DMS114 treated with DMSO at 0.1 percent for 48 hours (cell line): ENCODE data around the gene GOLGA6A.
A peak's percentile ranks its signal among the peaks of the same experiment; 100 is the strongest.
"Not testable (repeated sequence)": the region's sequence is repeated elsewhere in the genome, so short reads cannot be mapped to it uniquely, and the experiment has no call there.

Source experiments
- DNase-seq: peaks from one replicate; lab custom pipeline; 2025; ENCODE audit not compliant: unreplicated experiment; lab: John Stamatoyannopoulos, UW

Gene GOLGA6A

GRCh38 chr15:74082450-74082849 lies at the start of gene GOLGA6A:
GOLGA6A (minus strand) TSS chr15:74082550; CDS start chr15:74082509, 41 bp downstream.
- DNase-seq = not testable (repeated sequence)

- DNase-seq = no peak
These were observed 49.5 kb upstream of the GOLGA6A start for GRCh38 chr15:74131628-74132413.

GRCh38 chr15:74130849-74131627 lies 48.7 kb upstream of the GOLGA6A start:
- no peak for DNase-seq

GRCh38 chr15:74130155-74130848 lies 48.0 kb upstream of the GOLGA6A start, which contains the start of gene ISLR2:
ISLR2 (plus strand) TSS chr15:74130586; CDS start chr15:74132755, 2,169 bp downstream.
- no peak for DNase-seq

GRCh38 chr15:74129586-74130154 lies 47.3 kb upstream of the GOLGA6A start:
- no peak for DNase-seq

- no peak for DNase-seq
These were observed 46.6 kb upstream of the GOLGA6A start for GRCh38 chr15:74128785-74129585.

- DNase-seq = no peak
These were observed 45.8 kb upstream of the GOLGA6A start for GRCh38 chr15:74127954-74128784.

- peak; percentile 90 for DNase-seq
These were observed 45.1 kb upstream of the GOLGA6A start for GRCh38 chr15:74127255-74127953.

- DNase-seq = no peak
These were observed 42.4 kb upstream of the GOLGA6A start for GRCh38 chr15:74124759-74125158.

GRCh38 chr15:74124196-74124595 lies 41.8 kb upstream of the GOLGA6A start:
- no peak for DNase-seq

GRCh38 chr15:74123658-74124057 lies 41.3 kb upstream of the GOLGA6A start:
- no peak for DNase-seq

GRCh38 chr15:74123131-74123429 lies 40.7 kb upstream of the GOLGA6A start:
- no peak for DNase-seq

GRCh38 chr15:74122403-74123130 lies 40.2 kb upstream of the GOLGA6A start:
- no peak for DNase-seq

- no peak for DNase-seq
These were observed 39.5 kb upstream of the GOLGA6A start for GRCh38 chr15:74121858-74122257.

GRCh38 chr15:74121039-74121438 lies 38.7 kb upstream of the GOLGA6A start:
- DNase-seq = no peak

- no peak for DNase-seq
These were observed 38.1 kb upstream of the GOLGA6A start for GRCh38 chr15:74120426-74120825.

GRCh38 chr15:74109713-74110112 lies 27.4 kb upstream of the GOLGA6A start:
- DNase-seq = no peak

- not testable (repeated sequence) for DNase-seq
These were observed 26.3 kb upstream of the GOLGA6A start for GRCh38 chr15:74108611-74109010.
